Adrenal gland (tissue), 12 donors: ENCODE results near the gene SCG5. TPM values are rescaled to one million over a fixed set of nuclear protein-coding genes. Genes with fewer than 3 reads are reported as not detected.

Source experiments
- DNase-seq, 7 donors: peaks; one replicate each; pipeline ENCODE4 v3.0.0-alpha.2; 2019 to 2020
- H3K27ac ChIP-seq, 5 donors: fragments of 200-600 bp; sonication (generic) in 4 of 5; 1 replicate in 3 of 5; 2 replicates in 2 of 5; pipeline versions ENCODE4 v1.5.1 to v1.8.0; 2016 to 2020; ENCODE audit warnings: mild to moderate bottlenecking in 1 of 5
- H3K27me3 ChIP-seq: fragments of 200-600 bp; 2 replicates; pipeline ENCODE4 v1.8.0; 2021
- H3K36me3 ChIP-seq, 2 donors: fragments of 200-600 bp; replicated peaks in 1 of 2; 1 replicate in 1 of 2; 2 replicates in 1 of 2; pipeline versions ENCODE4 v1.5.1 to v1.8.0; 2018 to 2022
- H3K4me1 ChIP-seq, 2 donors: fragments of 200-600 bp; replicated peaks in 1 of 2; 1 replicate in 1 of 2; 2 replicates in 1 of 2; pipeline versions ENCODE4 v1.5.1 to v1.8.0; 2018 to 2021
- H3K4me3 ChIP-seq, 4 donors: fragments of 200-600 bp; sonication (generic) in 3 of 4; one replicate each; pipeline ENCODE4 v1.5.1; 2016 to 2018
- H3K9me3 ChIP-seq, 3 donors: fragments of 200-600 bp; sonication (generic) in 1 of 3; replicated peaks in 1 of 3; 1 replicate in 2 of 3; 2 replicates in 1 of 3; pipeline versions ENCODE4 v1.5.1 to v1.8.0; 2016 to 2021
- POLR2A ChIP-seq, 2 donors: fragments of 450-650 bp; IDR thresholded peaks; one replicate each; pipeline ENCODE4 v1.6.1; 2017; ENCODE audit warnings: antibody characterized with exemption in 2 of 2, mild to moderate bottlenecking in 2 of 2, moderate library complexity in 1 of 2
- WGBS, 4 donors: extraction: QIAGEN DNeasy Blood & Tissue Kit in 2 of 4; methylation state at CpG; one replicate each; pipeline versions ENCODE4 v1.1.5 to v1.1.7; 2013 to 2017; 5-methylcytosine and 5-hydroxymethylcytosine counted together
- intact Hi-C, 2 donors: fragments of 100-400 bp; cut with DNase I; formaldehyde crosslinking; loops; one replicate each; pipeline versions ENCODE4 v1.14.1 to v1.15.0; 2022 to 2023
- polyA plus RNA-seq, 3 donors: library from polyadenylated mRNA; stranded (reverse); fragments of 200-250 nt in 2 of 3; fragments of 350-450 nt in 1 of 3; fragmentation: Illumina TruSeq in 1 of 3; extraction: RNeasy Lipid Tissue Mini Kit (QIAGEN cat#74804) in 1 of 3; gene quantifications; one replicate each; pipeline ENCODE4 v1.2.3, GENCODE V29; 2013 to 2014
- total RNA-seq, 9 donors: library from RNA; depleted of rRNA in 4 of 9; stranded (reverse); fragments of >200 nt in 4 of 9; fragments of 120-200 nt in 1 of 9; fragmentation: NEBNext Ultra II Directional in 1 of 9; extraction: Animal tissue kit (Norgen Biotek cat#: 25700) in 1 of 9; gene quantifications; one replicate each; pipeline versions ENCODE4 v1.1.0 to v1.2.4, GENCODE V29; 2013 to 2023
- TF ChIP-seq, protein P1 (sequence below), 6 experiments: fragments of 450-650 bp in 4 of 6; fragments of 200-600 bp in 2 of 6; sonication (generic) in 1 of 6; IDR thresholded peaks; 1 replicate in 5 of 6; 2 replicates in 1 of 6; pipeline versions ENCODE4 v1.5.1 to v1.8.0; 2016 to 2021; ENCODE audit warnings: antibody characterized with exemption in 6 of 6, mild to moderate bottlenecking in 2 of 6, moderate library complexity in 1 of 6
- donor health status: healthy with polysubstance abuse.
- donor health status: Bipolar disorder and iron deficiency.
- donor health status: DM: yes; HTN: yes; CAD: no.
- donor health status: DM: no; HTN: no; CAD: no.
- donor health status: DM: no; HTN: no; CAD: no.
- donor health status: DM: yes; HTN: yes; CAD: no.

Gene SCG5
- total and polyA plus RNA-seq, 12 donors: 0.52 to 102 (median 34.0) TPM; not detected in 2

DNA sequence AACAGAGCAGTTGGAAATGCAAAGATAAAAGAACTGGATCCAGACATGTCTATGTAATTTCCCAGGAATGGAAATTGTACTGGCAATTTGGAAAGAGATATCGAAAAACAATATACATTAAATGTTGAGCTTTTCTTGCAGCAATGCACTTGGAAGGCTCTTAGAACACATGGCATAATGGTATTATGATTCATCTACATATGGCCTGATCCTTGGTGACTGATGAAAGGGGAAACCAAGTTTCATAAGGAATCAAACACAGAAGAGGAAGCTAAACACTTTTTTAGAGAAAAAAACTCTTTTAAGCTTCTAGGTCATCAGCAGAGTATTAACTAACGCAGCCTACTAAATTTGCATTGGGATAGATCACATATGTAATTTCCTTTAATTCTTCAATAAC, 63.9 kb downstream of the SCG5 start:
- no peaks in the 10 kb centered on the region for H3K36me3 ChIP-seq
- TF ChIP-seq, protein P1, sequence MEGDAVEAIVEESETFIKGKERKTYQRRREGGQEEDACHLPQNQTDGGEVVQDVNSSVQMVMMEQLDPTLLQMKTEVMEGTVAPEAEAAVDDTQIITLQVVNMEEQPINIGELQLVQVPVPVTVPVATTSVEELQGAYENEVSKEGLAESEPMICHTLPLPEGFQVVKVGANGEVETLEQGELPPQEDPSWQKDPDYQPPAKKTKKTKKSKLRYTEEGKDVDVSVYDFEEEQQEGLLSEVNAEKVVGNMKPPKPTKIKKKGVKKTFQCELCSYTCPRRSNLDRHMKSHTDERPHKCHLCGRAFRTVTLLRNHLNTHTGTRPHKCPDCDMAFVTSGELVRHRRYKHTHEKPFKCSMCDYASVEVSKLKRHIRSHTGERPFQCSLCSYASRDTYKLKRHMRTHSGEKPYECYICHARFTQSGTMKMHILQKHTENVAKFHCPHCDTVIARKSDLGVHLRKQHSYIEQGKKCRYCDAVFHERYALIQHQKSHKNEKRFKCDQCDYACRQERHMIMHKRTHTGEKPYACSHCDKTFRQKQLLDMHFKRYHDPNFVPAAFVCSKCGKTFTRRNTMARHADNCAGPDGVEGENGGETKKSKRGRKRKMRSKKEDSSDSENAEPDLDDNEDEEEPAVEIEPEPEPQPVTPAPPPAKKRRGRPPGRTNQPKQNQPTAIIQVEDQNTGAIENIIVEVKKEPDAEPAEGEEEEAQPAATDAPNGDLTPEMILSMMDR (IDR thresholded peaks at IDR 0.05): no peak
- no peak for TF ChIP-seq POLR2A (IDR thresholded peaks at IDR 0.05)
- H3K9me3 ChIP-seq: no peaks in the 10 kb centered on the region
- DNase-seq: no peak
- intact Hi-C loops: no loop called here
- H3K4me1 ChIP-seq: no peaks in the 10 kb centered on the region
- H3K27me3 ChIP-seq: no peaks in the 10 kb centered on the region
- no peak overlapping the region for H3K27ac ChIP-seq
- no peak overlapping the region for H3K4me3 ChIP-seq
- WGBS, 4 donors: 65 to 84% (median 76%) methylated on average over 2 of the region's 2 CpGs

DNA sequence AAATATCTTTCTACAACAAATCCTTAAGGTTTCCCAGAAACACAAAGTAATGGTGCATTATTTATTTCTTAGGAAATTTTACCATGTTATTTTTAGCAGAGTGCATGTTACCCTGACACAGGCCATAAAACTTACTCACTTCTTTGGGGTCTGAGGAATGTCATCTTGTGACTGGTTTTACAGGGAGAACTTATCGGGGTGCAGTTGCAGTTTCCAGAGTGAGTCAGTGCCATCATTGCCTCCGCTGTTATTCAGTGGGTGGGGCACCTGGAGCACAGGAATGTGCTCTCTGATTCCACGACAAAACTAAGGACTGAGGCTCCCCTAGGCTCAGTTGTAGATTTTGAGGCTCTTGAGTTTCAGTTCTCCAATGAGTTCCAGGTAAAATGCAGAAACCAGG, 65.2 kb downstream of the SCG5 start:
- no peaks in the 10 kb centered on the region for H3K27me3 ChIP-seq
- no peaks in the 10 kb centered on the region for H3K36me3 ChIP-seq
- H3K27ac ChIP-seq: no peak overlapping the region
- no peaks in the 10 kb centered on the region for H3K9me3 ChIP-seq
- DNase-seq: no peak
- no peaks in the 10 kb centered on the region for H3K4me1 ChIP-seq
- intact Hi-C loops: no loop called here
- TF ChIP-seq, protein P1 (IDR thresholded peaks at IDR 0.05): no peak
- TF ChIP-seq POLR2A (IDR thresholded peaks at IDR 0.05): no peak
- WGBS, 4 donors: 66 to 77% (median 70%) methylated on average over 3 of the region's 3 CpGs
- H3K4me3 ChIP-seq: no peak overlapping the region

GRCh38 chr15:32707436-32707835, 65.9 kb downstream of the SCG5 start:
- 47 to 68% (median 56%) methylated on average over 6 of the region's 6 CpGs for WGBS, 4 donors
- Histone ChIP-seq H3K36me3 (no peaks in the 10 kb centered on the region), H3K4me3 (no peak overlapping the region), H3K9me3 (no peaks in the 10 kb centered on the region), H3K27me3 (no peaks in the 10 kb centered on the region), H3K27ac (no peak overlapping the region), H3K4me1 (no peaks in the 10 kb centered on the region)
- no peak for DNase-seq
- no peak for TF ChIP-seq POLR2A (IDR thresholded peaks at IDR 0.05)
- TF ChIP-seq, protein P1 (IDR thresholded peaks at IDR 0.05): no peak
- intact Hi-C loops: no loop called here

- WGBS, 4 donors: 72 to 76% (median 74%) methylated on average over 9 of the region's 9 CpGs
- Histone ChIP-seq H3K9me3 (no peaks in the 10 kb centered on the region), H3K27me3 (peaks cover 9% of the 10 kb centered on the region), H3K27ac (no peak overlapping the region), H3K36me3 (no peaks in the 10 kb centered on the region), H3K4me3 (no peak overlapping the region), H3K4me1 (no peaks in the 10 kb centered on the region)
- TF ChIP-seq POLR2A (IDR thresholded peaks at IDR 0.05): no peak
- TF ChIP-seq, protein P1 (IDR thresholded peaks at IDR 0.05): no peak
- DNase-seq: no peak
- intact Hi-C loops: no loop called here
These were observed 68.0 kb downstream of the SCG5 start for GRCh38 chr15:32709295-32710033.
